Activated CD4-positive, alpha-beta memory T cell treated with anti-CD3 and anti-CD28 coated beads, Interleukin-2, amount 10 ng/mL, durations not matched to agents 7 days and 5 days (primary cell): ENCODE measurements around the gene SLC9C2. TPM values are rescaled to one million over a fixed set of nuclear protein-coding genes. Genes with fewer than 3 reads are reported as not detected.
"Not testable (repeated sequence)": the region's sequence is repeated elsewhere in the genome, so short reads cannot be mapped to it uniquely, and the experiment has no call there.

Experiments
- CTCF ChIA-PET: fragments of 350-600 bp; sonication (Branson Sonifier 250); formaldehyde crosslinking; loops from one replicate; lab custom pipeline; 2021; ENCODE audit warnings: antibody characterized with exemption, inconsistent platforms; lab: Charles Lee
- POLR2A ChIA-PET: fragments of 350-600 bp; sonication (Branson Sonifier 250); formaldehyde crosslinking; loops from one replicate; lab custom pipeline; 2021; ENCODE audit warnings: antibody characterized with exemption; lab: Charles Lee
- DNase-seq: peaks from one replicate; pipeline ENCODE4 v3.0.0-alpha.2; 2020
- H3K27ac Mint-ChIP-seq: one replicate; pipeline ENCODE4 v1.8.0; 2021; ENCODE audit warnings: mild to moderate bottlenecking, mixed read lengths
- H3K27me3 Mint-ChIP-seq: one replicate; pipeline ENCODE4 v1.8.0; 2021; ENCODE audit warnings: mixed read lengths
- H3K36me3 Mint-ChIP-seq: one replicate; pipeline ENCODE4 v1.8.0; 2021; ENCODE audit warnings: low read depth, mixed read lengths
- H3K4me1 Mint-ChIP-seq: one replicate; pipeline ENCODE4 v1.8.0; 2021; ENCODE audit warnings: mixed read lengths
- H3K4me3 Mint-ChIP-seq: one replicate; pipeline ENCODE4 v1.8.0; 2021; ENCODE audit warnings: mild to moderate bottlenecking, mixed read lengths
- H3K9me3 Mint-ChIP-seq: one replicate; pipeline ENCODE4 v1.8.0; 2021; ENCODE audit warnings: mixed read lengths
- total RNA-seq, 2 experiments: library from RNA; stranded (reverse); gene quantifications; one replicate each; pipeline ENCODE4 v1.2.3, GENCODE V29; 2021

The SLC9C2 gene
- total RNA-seq, 2 experiments from 2014 or later: not detected

GRCh38 chr1:173485401-173485800 lies 117.5 kb downstream of the SLC9C2 start:
- ChIA-PET POLR2A (no interaction called here), CTCF (no interaction called here)
- H3K36me3 Mint-ChIP-seq: peaks cover 76% of the 10 kb centered on the region

DNA sequence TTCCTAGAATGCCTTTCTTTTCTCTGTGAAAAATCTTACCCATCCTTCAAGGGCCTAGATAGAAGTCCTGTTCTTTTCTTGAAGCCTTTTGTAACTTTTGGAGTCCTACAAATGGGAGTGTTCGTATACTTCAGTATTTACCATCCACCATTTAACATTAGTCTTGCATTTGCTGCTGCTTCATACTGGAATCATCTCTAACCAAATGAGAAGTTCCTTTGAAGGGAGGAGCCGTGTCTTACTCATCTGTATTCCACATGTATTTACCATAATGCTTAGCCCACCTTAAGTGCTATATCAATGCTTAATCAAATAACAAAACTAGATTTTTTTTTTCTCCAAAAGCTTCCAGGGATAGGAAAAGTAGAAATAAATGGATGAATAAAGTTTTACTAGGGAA lies 118.6 kb downstream of the SLC9C2 start:
- Mint-ChIP-seq H3K4me3 (no peak overlapping the region), H3K27me3 (no peaks in the 10 kb centered on the region), H3K9me3 (no peaks in the 10 kb centered on the region), H3K36me3 (peaks cover 86% of the 10 kb centered on the region), H3K4me1 (peaks cover 25% of the 10 kb centered on the region), H3K27ac (no peak overlapping the region)
- no peak for DNase-seq
- CTCF ChIA-PET: no interaction called here
- POLR2A ChIA-PET: no interaction called here

More at GRCh38 chr1:173485401-173485800, 117.5 kb downstream of the SLC9C2 start:
- DNase-seq: no peak
- Mint-ChIP-seq H3K4me1 (peaks cover 15% of the 10 kb centered on the region), H3K27ac (no peak overlapping the region), H3K27me3 (no peaks in the 10 kb centered on the region), H3K9me3 (no peaks in the 10 kb centered on the region), H3K4me3 (no peak overlapping the region)

DNA sequence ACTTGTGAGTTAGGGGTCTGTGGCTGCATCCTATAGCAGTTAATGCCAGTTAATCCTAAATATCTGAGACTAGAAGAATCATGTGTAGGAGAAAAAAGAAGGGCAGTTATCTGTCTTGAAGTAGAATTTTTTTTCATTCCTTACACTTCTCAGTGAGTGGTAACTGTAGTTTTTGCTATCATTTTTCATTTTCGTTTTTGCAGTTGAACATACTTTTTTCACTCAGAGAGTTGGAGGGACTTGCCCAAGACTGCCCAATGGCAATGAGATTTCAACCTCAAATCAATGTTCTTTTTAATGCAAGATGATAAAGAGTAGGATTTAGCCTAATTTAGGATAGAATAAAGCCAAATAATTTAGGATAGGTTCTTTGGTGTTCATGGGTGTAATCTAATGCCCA lies 120.2 kb downstream of the SLC9C2 start:
- H3K27me3 Mint-ChIP-seq: no peaks in the 10 kb centered on the region

GRCh38 chr1:173481195-173481772 lies 121.6 kb downstream of the SLC9C2 start:
- ChIA-PET CTCF (no interaction called here), POLR2A (no interaction called here)
- Mint-ChIP-seq H3K9me3 (no peaks in the 10 kb centered on the region), H3K27me3 (no peaks in the 10 kb centered on the region), H3K4me3 (no peak overlapping the region), H3K4me1 (peaks cover 40% of the 10 kb centered on the region), H3K27ac (no peak overlapping the region), H3K36me3 (peaks cover 68% of the 10 kb centered on the region)
- no peak for DNase-seq

More for the DNA sequence above, 120.2 kb downstream of the SLC9C2 start:
- ChIA-PET POLR2A (interaction anchor here (0.9 kb wide), 1 partner anchor 233 kb away, joined by 4 read pairs; the partner anchor contains the start of gene KLHL20), CTCF (no interaction called here)
- peaks cover 80% of the 10 kb centered on the region for H3K36me3 Mint-ChIP-seq
- no peaks in the 10 kb centered on the region for H3K9me3 Mint-ChIP-seq
- no peak for DNase-seq
- no peak overlapping the region for H3K27ac Mint-ChIP-seq
- H3K4me1 Mint-ChIP-seq: peaks cover 40% of the 10 kb centered on the region
- no peak overlapping the region for H3K4me3 Mint-ChIP-seq

DNA sequence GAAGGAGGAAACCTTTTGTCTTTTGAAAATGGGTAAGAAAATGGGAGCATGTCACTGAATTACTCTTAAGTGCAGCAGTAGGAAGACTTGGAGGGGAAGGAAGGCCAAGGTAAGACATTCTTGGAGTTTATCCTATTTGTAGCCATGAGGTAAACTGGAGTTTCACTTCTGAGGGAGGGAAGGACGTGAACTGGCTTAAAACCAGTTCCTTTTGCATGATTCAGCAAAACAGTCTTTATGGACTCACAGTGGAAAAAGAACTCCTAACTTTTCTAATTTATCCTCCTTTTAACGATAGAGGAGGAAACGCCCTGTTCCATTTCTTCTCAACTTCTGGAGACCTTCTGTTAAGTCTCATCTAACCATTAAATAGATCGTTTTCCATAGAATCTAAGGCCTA lies 123.2 kb downstream of the SLC9C2 start:
- Mint-ChIP-seq H3K9me3 (no peaks in the 10 kb centered on the region), H3K4me3 (no peak overlapping the region), H3K27ac (no peak overlapping the region), H3K4me1 (peaks cover 55% of the 10 kb centered on the region), H3K36me3 (peaks cover 57% of the 10 kb centered on the region), H3K27me3 (no peaks in the 10 kb centered on the region)
- ChIA-PET POLR2A (interaction anchor here (4.5 kb wide), 1 partner anchor 344 kb away, joined by 34 read pairs; the partner anchor contains the start of genes CENPL and DARS2), CTCF (no interaction called here)
- DNase-seq: no peak

DNA sequence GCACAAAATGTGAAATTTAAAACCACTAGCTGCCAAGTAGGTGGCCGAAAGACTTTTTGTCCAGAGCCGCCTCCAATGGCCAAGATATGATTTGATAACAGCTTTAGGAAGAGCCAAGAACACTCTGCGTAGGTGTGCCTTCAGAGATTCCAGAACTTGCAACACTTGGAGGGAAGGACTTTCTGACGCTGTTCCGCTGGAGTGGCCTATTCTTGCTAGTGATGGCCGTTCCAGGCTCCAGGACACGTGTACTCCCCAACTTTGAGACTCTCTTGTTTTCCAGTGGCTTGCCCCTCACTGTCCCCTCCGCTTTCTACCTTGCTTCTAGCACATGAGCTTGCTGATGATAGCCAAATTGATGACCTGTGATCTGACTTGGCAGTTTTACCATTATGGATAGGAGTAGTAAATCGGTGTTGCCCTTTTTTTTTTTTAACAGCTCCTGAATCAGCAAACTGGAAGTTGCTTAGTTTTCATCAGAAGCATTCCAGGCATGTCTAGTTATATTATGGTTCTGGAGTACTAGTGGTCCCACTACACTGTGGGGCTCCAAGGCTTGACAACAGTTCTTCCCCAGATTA lies 124.7 kb downstream of the SLC9C2 start:
- DNase-seq: no peak
- H3K27me3 Mint-ChIP-seq: no peaks in the 10 kb centered on the region
- CTCF ChIA-PET: interaction anchor here (0.6 to 4.7 kb wide), 5 partner anchors 18 to 346 kb away, joined by 3 to 36 read pairs (median 4); partner anchors contain the start of genes CENPL, DARS2 and KLHL20
- H3K36me3 Mint-ChIP-seq: peaks cover 63% of the 10 kb centered on the region
- H3K4me3 Mint-ChIP-seq: peak overlapping the region; percentile 91
- no peaks in the 10 kb centered on the region for H3K9me3 Mint-ChIP-seq
- H3K4me1 Mint-ChIP-seq: peaks cover 66% of the 10 kb centered on the region
- H3K27ac Mint-ChIP-seq: peak overlapping the region; percentile 86
- POLR2A ChIA-PET: interaction anchor here (0.7 to 4.5 kb wide), 12 partner anchors 10 to 677 kb away, joined by 3 to 43 read pairs (median 6); partner anchors contain the start of genes CENPL, DARS2, GAS5 and KLHL20

DNA sequence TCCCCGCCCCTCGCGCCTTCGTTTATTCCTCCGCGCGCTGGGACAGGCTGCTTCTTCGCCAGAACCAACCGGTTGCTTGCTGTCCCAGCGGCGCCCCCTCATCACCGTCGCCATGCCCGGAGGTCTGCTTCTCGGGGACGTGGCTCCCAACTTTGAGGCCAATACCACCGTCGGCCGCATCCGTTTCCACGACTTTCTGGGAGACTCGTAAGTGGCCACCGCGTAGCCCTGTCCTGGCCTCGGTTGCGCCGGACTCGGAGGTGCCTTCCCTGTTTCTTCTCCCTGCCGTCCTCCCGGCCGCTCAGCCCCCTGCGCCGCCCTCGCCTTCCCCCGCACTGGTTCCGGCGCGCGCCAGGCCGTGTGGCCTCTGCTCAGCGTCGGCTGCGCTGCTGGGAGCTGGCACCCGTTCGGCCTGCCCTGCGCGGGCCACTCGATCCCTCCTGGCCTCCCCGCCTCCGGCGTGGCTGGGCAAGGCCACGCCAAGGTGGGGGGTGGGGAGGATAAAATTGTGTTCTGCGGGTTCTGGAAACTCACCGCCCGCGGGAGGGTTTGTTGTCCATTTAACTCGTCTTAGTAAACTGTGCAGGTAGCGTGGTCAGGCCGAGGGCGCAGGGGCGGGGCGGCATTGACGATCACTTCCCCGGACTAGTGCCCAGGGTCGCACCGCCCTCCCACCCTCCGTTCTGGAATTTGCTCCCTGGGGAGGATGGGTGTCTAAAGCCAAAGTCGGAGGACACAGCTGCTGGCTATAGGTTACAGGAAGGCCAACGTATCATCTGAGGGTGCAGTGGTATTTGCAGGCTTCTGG lies 125.4 kb downstream of the SLC9C2 start, which contains the start of gene PRDX6:
PRDX6 (plus strand) TSS at position 50 of the 808 bp plus-strand sequence; CDS start at position 113, 63 bp downstream.
- Mint-ChIP-seq H3K36me3 (peaks cover 59% of the 10 kb centered on the region), H3K27ac (peak within 1 kb of the TSS; percentile 95), H3K4me1 (peaks cover 63% of the 10 kb centered on the region), H3K4me3 (peak within 1 kb of the TSS; percentile 91), H3K9me3 (no peaks in the 10 kb centered on the region), H3K27me3 (no peaks in the 10 kb centered on the region)
- no peak for DNase-seq
- POLR2A ChIA-PET: interaction anchor here (0.7 to 4.5 kb wide), 20 partner anchors 11 to 1546 kb away, joined by 3 to 43 read pairs (median 4); partner anchors contain the start of genes CACYBP, CENPL, DARS2 and GAS5
- CTCF ChIA-PET: interaction anchor here (0.7 to 4.7 kb wide), 4 partner anchors 47 to 347 kb away, joined by 3 to 36 read pairs (median 4); partner anchors contain the start of genes CENPL, DARS2 and KLHL20

- POLR2A ChIA-PET: interaction anchor here (0.7 to 4.5 kb wide), 18 partner anchors 22 to 1546 kb away, joined by 3 to 43 read pairs (median 5); partner anchors contain the start of genes CACYBP, CENPL, DARS2 and GAS5
- H3K4me3 Mint-ChIP-seq: peak overlapping the region; percentile 91
- H3K4me1 Mint-ChIP-seq: peaks cover 56% of the 10 kb centered on the region
- CTCF ChIA-PET: interaction anchor here (1.7 to 4.7 kb wide), 2 partner anchors 46 to 239 kb away, joined by 5 to 36 read pairs; partner anchors contain the start of gene KLHL20
- DNase-seq: peak; percentile 85
- peak overlapping the region; percentile 95 for H3K27ac Mint-ChIP-seq
- peaks cover 58% of the 10 kb centered on the region for H3K36me3 Mint-ChIP-seq
- H3K9me3 Mint-ChIP-seq: peaks cover 2% of the 10 kb centered on the region
- no peaks in the 10 kb centered on the region for H3K27me3 Mint-ChIP-seq
These were observed 126.1 kb downstream of the SLC9C2 start for GRCh38 chr1:173476665-173477285.

DNA sequence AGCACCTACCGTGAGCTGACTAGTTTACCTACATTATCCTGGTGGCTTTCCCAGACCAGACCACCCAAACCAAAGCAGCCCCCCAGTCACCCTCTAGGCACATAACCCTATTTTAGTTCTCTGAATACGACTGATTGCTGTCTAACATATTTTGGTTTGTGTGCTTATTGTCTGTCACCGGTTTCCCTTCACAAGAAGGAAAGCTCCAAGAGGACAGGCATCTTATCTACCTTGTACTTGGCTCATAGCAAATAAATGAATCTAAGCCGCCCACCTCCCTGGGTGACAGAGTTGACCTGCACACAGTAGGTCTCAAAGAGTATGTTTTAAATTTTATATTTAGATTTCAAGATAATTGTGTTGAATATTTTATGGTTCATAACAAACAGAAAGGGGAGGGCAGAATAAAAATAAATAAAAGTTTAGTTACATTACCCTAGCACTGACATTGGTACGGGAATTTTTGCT lies 126.6 kb downstream of the SLC9C2 start:
- Mint-ChIP-seq H3K9me3 (peaks cover 5% of the 10 kb centered on the region), H3K4me1 (peaks cover 52% of the 10 kb centered on the region), H3K4me3 (peak overlapping the region; percentile 90), H3K27me3 (no peaks in the 10 kb centered on the region), H3K27ac (peak overlapping the region; percentile 95), H3K36me3 (peaks cover 58% of the 10 kb centered on the region)
- POLR2A ChIA-PET: interaction anchor here (0.7 to 4.5 kb wide), 16 partner anchors 21 to 1547 kb away, joined by 3 to 43 read pairs (median 6); partner anchors contain the start of genes CACYBP, CENPL, DARS2 and GAS5
- DNase-seq: no peak
- CTCF ChIA-PET: interaction anchor here (1.1 to 4.7 kb wide), 2 partner anchors 46 to 239 kb away, joined by 3 to 36 read pairs; no protein-coding TSS in a partner anchor

GRCh38 chr1:173475564-173476196 lies 127.2 kb downstream of the SLC9C2 start:
- Mint-ChIP-seq H3K4me1 (peaks cover 51% of the 10 kb centered on the region), H3K4me3 (peak overlapping the region; percentile 90), H3K36me3 (peaks cover 59% of the 10 kb centered on the region), H3K27me3 (no peaks in the 10 kb centered on the region), H3K27ac (peak overlapping the region; percentile 95), H3K9me3 (peaks cover 9% of the 10 kb centered on the region)
- ChIA-PET CTCF (interaction anchor here (1.1 to 4.7 kb wide), 2 partner anchors 45 to 240 kb away, joined by 3 to 36 read pairs; no protein-coding TSS in a partner anchor), POLR2A (interaction anchor here (1.3 to 4.5 kb wide), 8 partner anchors 21 to 1547 kb away, joined by 4 to 43 read pairs (median 22); partner anchors contain the start of genes CACYBP, CENPL, DARS2 and GAS5)
- DNase-seq: no peak

DNA sequence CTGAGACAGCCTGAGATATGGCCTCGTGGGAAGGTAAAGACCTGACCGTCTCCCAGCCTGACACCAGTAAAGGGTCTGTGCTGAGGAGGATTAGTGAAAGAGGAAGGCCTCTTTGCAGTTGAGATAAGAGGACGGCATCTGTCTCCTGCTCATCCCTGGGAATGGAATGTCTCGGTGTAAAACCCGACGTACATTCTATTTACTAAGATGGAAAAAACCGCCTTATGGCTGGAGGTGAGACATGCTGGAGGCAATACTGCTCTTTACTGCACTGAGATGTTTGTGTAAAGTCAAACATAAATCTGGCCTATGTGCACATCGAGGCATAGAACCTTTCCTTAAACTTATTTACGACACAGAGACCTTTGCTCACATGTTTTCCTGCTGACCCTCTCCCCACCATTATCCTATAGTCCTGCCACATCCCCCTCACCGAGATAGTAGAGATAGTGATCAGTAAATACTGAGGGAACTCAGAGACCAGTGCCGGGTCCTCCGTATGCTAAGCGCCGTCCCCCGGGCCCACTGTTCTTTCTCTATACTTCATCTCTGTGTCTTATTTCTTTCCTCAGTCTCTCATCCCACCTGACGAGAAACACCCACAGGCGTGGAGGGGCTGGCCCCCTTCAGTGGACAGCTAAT lies 128.0 kb downstream of the SLC9C2 start:
- DNase-seq: not testable (repeated sequence)
- peak overlapping the region; percentile 56 for H3K4me3 Mint-ChIP-seq

More for the DNA sequence above, 128.0 kb downstream of the SLC9C2 start:
- POLR2A ChIA-PET: interaction anchor here (3.6 to 4.5 kb wide), 3 partner anchors 45 to 349 kb away, joined by 34 to 35 read pairs (median 34); partner anchors contain the start of genes CENPL, DARS2 and KLHL20
- peaks cover 17% of the 10 kb centered on the region for H3K9me3 Mint-ChIP-seq
- CTCF ChIA-PET: interaction anchor here (1.1 to 4.7 kb wide), 2 partner anchors 45 to 241 kb away, joined by 3 to 36 read pairs; no protein-coding TSS in a partner anchor
- peak overlapping the region; percentile 41 for H3K27ac Mint-ChIP-seq
- H3K4me1 Mint-ChIP-seq: peaks cover 47% of the 10 kb centered on the region
- peaks cover 59% of the 10 kb centered on the region for H3K36me3 Mint-ChIP-seq
- not testable (repeated sequence) for H3K27me3 Mint-ChIP-seq
